HEK293 (cell line): ENCODE measurements around the gene CA6.

Source experiments
- ZNF529 ChIP-seq: fragments of 450-650 bp; formaldehyde crosslinking; IDR thresholded peaks from 2 replicates; pipeline ENCODE4 v1.5.1; 2017; ENCODE audit warnings: missing genetic modification characterization, missing biosample characterization; ENCODE audit not compliant: insufficient replicate concordance
- TF ChIP-seq, protein P1 (sequence below): fragments of 450-650 bp; formaldehyde crosslinking; IDR thresholded peaks from 2 replicates; pipeline ENCODE4 v1.5.1; 2016; ENCODE audit warnings: missing biosample characterization, missing genetic modification characterization

DNA sequence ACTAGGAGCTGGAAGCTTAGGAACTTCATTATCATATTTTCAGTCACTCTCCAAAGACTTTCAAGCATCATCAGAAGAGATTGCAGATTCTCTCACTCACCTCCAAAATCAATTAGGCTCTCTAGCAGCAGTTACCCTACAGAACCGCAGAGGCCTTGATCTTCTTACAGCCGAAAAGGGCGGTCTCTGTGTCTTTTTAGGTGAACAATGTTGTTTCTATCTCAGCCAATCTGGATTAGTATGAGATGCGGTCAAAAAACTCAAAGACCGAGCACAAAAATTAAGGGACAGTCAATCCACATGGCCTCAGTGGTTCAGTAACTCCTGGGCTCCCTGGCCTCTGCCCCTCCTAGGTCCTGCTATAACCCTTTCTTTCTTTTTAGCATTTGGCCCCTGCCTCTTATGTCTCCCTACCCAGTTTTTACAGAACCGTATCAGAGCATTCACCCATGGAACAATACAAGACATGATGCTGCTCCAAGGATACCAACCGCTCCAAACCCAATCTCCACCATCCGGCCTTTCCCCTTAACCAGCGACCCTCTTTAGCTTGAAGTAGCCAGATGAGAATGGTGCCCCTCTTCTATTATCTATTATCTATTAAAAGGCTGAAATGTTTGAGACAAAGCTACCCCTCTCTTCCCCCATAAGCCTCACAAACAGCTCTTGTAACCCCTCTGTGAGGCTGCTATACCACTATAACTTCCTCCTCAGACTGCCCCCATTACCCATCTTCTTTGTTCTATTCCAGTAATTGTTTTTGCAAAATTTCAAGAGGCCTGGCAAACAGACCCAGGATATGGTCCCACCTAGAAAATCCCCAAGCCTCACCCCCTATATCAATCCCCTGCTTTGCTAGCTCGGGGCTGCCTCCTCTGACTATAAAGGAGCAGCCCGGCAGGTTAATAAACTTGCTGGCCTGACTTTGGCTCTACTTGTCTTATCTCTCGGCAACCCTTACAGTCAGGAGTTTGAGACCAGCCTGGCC is 18.7 kb upstream of the CA6 start:
- TF ChIP-seq, protein P1, sequence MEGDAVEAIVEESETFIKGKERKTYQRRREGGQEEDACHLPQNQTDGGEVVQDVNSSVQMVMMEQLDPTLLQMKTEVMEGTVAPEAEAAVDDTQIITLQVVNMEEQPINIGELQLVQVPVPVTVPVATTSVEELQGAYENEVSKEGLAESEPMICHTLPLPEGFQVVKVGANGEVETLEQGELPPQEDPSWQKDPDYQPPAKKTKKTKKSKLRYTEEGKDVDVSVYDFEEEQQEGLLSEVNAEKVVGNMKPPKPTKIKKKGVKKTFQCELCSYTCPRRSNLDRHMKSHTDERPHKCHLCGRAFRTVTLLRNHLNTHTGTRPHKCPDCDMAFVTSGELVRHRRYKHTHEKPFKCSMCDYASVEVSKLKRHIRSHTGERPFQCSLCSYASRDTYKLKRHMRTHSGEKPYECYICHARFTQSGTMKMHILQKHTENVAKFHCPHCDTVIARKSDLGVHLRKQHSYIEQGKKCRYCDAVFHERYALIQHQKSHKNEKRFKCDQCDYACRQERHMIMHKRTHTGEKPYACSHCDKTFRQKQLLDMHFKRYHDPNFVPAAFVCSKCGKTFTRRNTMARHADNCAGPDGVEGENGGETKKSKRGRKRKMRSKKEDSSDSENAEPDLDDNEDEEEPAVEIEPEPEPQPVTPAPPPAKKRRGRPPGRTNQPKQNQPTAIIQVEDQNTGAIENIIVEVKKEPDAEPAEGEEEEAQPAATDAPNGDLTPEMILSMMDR, result no peak
- no peak for TF ChIP-seq ZNF529 (tag by site-specific recombination)
